HFFc6 (cell line): Measurements from ENCODE around the gene TTC8. TPM values are rescaled to one million over a fixed set of nuclear protein-coding genes. Genes with fewer than 3 reads are reported as not detected.

Experiments used
- DNase-seq: peaks from one replicate; pipeline ENCODE4 v3.0.0-alpha.2; 2018
- H3K27ac Mint-ChIP-seq: 2 replicates; pipeline ENCODE4 v1.8.0; 2020; ENCODE audit warnings: mild to moderate bottlenecking, mixed read lengths
- H3K27me3 Mint-ChIP-seq: 2 replicates; pipeline ENCODE4 v1.8.0; 2021; ENCODE audit warnings: mild to moderate bottlenecking, moderate library complexity, mixed read lengths; ENCODE audit not compliant: insufficient read depth
- H3K36me3 Mint-ChIP-seq: 2 replicates; pipeline ENCODE4 v1.8.0; 2021; ENCODE audit warnings: low read depth, mixed read lengths
- H3K4me1 Mint-ChIP-seq: 2 replicates; pipeline ENCODE4 v1.8.0; 2020; ENCODE audit warnings: low read depth, mixed read lengths
- H3K4me3 Mint-ChIP-seq: 2 replicates; pipeline ENCODE4 v1.8.0; 2020; ENCODE audit warnings: mild to moderate bottlenecking, moderate library complexity, mixed read lengths
- H3K9me3 Mint-ChIP-seq: 2 replicates; pipeline ENCODE4 v1.8.0; 2020; ENCODE audit warnings: mild to moderate bottlenecking, mixed read lengths
- total RNA-seq, 6 experiments: library from RNA; stranded (reverse); fragmentation: NEBNext Ultra II Directional; extraction: Animal tissue kit (Norgen Biotek cat#: 25700); gene quantifications; 2 replicates in 1 of 6; 3 replicates in 5 of 6; pipeline ENCODE4 v1.2.3, GENCODE V29; 2021
- TF ChIP-seq, protein P1 (sequence below): fragments of 200-600 bp; sonication (generic); IDR thresholded peaks from 2 replicates; pipeline ENCODE4 v1.5.0; 2021; ENCODE audit warnings: antibody characterized with exemption, mild to moderate bottlenecking

Gene TTC8
- total RNA-seq, 6 experiments from 2014 or later = 51.3 to 70.0 (median 58.5) TPM

GRCh38 chr14:88904206-88904647 lies 79.8 kb downstream of the TTC8 start:
- Mint-ChIP-seq H3K36me3 (peaks cover 13% of the 10 kb centered on the region), H3K4me1 (peaks cover 18% of the 10 kb centered on the region)

DNA sequence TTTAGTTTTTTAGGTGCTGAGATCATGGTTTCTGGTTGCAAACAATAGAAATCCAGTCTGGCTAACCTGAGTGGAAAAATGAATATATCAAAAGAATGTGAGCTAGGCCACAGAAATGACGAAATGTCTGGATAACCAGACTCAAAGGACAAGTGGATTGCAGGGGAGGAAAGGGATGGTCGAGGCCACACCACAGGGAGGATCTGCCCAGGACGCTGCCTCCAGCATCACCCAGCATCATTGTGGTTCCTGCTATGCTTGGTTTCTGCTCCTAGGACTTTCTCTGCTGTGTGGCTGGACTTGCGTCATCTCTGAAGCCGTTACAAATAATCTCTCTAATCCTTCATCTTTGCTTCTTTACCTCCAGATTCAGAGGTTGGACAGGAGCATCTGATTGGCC lies 80.4 kb downstream of the TTC8 start:
- DNase-seq = no peak
- no peak overlapping the region for H3K4me3 Mint-ChIP-seq
- H3K4me1 Mint-ChIP-seq = peaks cover 18% of the 10 kb centered on the region
- H3K9me3 Mint-ChIP-seq = peaks cover 7% of the 10 kb centered on the region; the same call in 1 of the 2 replicates
- TF ChIP-seq, protein P1, sequence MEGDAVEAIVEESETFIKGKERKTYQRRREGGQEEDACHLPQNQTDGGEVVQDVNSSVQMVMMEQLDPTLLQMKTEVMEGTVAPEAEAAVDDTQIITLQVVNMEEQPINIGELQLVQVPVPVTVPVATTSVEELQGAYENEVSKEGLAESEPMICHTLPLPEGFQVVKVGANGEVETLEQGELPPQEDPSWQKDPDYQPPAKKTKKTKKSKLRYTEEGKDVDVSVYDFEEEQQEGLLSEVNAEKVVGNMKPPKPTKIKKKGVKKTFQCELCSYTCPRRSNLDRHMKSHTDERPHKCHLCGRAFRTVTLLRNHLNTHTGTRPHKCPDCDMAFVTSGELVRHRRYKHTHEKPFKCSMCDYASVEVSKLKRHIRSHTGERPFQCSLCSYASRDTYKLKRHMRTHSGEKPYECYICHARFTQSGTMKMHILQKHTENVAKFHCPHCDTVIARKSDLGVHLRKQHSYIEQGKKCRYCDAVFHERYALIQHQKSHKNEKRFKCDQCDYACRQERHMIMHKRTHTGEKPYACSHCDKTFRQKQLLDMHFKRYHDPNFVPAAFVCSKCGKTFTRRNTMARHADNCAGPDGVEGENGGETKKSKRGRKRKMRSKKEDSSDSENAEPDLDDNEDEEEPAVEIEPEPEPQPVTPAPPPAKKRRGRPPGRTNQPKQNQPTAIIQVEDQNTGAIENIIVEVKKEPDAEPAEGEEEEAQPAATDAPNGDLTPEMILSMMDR = no peak
- H3K36me3 Mint-ChIP-seq = peaks cover 13% of the 10 kb centered on the region
- no peaks in the 10 kb centered on the region; the same call in 1 of the 2 replicates for H3K27me3 Mint-ChIP-seq
- no peak overlapping the region for H3K27ac Mint-ChIP-seq

More at GRCh38 chr14:88904206-88904647, 79.8 kb downstream of the TTC8 start:
- no peak overlapping the region for H3K27ac Mint-ChIP-seq
- no peak overlapping the region for H3K4me3 Mint-ChIP-seq
- H3K27me3 Mint-ChIP-seq = no peaks in the 10 kb centered on the region; the same call in 1 of the 2 replicates
- H3K9me3 Mint-ChIP-seq = peaks cover 7% of the 10 kb centered on the region; the same call in 1 of the 2 replicates
- TF ChIP-seq, protein P1 = no peak
- DNase-seq = no peak

- DNase-seq = no peak
- Mint-ChIP-seq H3K9me3 (peaks cover 7% of the 10 kb centered on the region; the same call in 1 of the 2 replicates), H3K4me1 (peaks cover 7% of the 10 kb centered on the region), H3K4me3 (no peak overlapping the region), H3K27me3 (no peaks in the 10 kb centered on the region), H3K27ac (no peak overlapping the region), H3K36me3 (peaks cover 13% of the 10 kb centered on the region)
- TF ChIP-seq, protein P1 = no peak
These were observed 83.8 kb downstream of the TTC8 start for GRCh38 chr14:88908216-88908615.

DNA sequence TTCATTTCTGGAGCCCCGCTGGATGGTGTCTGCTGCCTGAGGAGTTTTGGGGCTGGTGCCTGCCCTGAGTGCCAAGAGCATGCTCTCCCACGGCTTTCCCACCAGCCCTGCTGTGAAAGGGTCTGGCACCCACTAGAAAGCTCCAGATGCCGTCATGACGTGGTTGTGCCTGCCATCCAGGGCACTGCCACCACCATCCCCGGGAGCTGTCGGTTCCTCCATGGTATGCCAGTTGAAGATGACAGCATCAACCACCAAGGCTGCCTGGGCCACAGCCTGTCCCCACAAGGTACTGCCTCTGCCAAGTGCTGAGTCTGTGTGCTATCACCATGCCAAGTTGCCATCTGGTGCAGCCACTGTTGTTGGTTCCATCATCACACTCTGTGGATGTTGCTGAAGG lies 85.9 kb downstream of the TTC8 start:
- H3K4me3 Mint-ChIP-seq = no peak overlapping the region
- no peaks in the 10 kb centered on the region for H3K4me1 Mint-ChIP-seq
- H3K36me3 Mint-ChIP-seq = peaks cover 13% of the 10 kb centered on the region

GRCh38 chr14:88911809-88912208 lies 87.4 kb downstream of the TTC8 start:
- DNase-seq = no peak
- Mint-ChIP-seq H3K9me3 (peaks cover 7% of the 10 kb centered on the region; the same call in 1 of the 2 replicates), H3K27me3 (peaks cover 9% of the 10 kb centered on the region; the same call in 1 of the 2 replicates), H3K4me3 (no peak overlapping the region), H3K27ac (no peak overlapping the region), H3K4me1 (no peaks in the 10 kb centered on the region), H3K36me3 (peaks cover 8% of the 10 kb centered on the region)
- TF ChIP-seq, protein P1 = no peak

More for the DNA sequence above, 85.9 kb downstream of the TTC8 start:
- Mint-ChIP-seq H3K27ac (no peak overlapping the region), H3K27me3 (peaks cover 3% of the 10 kb centered on the region; the same call in 1 of the 2 replicates), H3K9me3 (peaks cover 7% of the 10 kb centered on the region; the same call in 1 of the 2 replicates)
- DNase-seq = no peak
- TF ChIP-seq, protein P1 = no peak
